Measurements from ENCODE around the gene MGLL. TPM values are rescaled to one million over a fixed set of nuclear protein-coding genes. Genes with fewer than 3 reads are reported as not detected.
A peak's percentile ranks its signal among the peaks of the same experiment; 100 is the strongest.

MGLL gene
- total RNA-seq, 1 donor from 2014 or later: 35.2 TPM

- DNase-seq (ENCODE audit: low spot score): no peak
Measured at GRCh38 chr3:127789990-127790881, 32.1 kb downstream of the MGLL start.

GRCh38 chr3:127789051-127789450 is 33.3 kb downstream of the MGLL start:
- DNase-seq (ENCODE audit: low spot score): no peak

DNA sequence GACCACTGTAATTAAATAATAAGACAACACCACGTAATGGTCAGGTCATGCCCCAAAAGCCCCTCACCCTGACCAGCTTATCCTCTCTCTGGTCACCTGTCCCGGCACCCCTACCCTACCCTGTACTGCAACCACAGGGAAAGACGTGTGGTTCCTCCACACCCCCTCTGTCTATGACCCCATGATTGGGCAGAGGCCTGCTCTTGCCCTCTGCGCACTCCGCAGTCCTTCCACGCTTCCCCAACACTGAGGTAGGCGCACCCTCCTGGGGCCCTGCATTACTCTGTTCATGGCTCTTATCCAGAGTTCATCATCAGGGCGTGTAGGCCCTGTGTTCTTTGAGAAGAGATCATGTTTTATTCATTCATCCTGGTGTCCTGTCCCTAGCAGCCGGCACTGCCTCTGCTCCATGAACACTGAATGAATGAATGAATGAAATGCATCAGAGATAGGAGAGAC is 33.8 kb downstream of the MGLL start:
- peak; percentile 40 for DNase-seq (ENCODE audit: low spot score)

DNA sequence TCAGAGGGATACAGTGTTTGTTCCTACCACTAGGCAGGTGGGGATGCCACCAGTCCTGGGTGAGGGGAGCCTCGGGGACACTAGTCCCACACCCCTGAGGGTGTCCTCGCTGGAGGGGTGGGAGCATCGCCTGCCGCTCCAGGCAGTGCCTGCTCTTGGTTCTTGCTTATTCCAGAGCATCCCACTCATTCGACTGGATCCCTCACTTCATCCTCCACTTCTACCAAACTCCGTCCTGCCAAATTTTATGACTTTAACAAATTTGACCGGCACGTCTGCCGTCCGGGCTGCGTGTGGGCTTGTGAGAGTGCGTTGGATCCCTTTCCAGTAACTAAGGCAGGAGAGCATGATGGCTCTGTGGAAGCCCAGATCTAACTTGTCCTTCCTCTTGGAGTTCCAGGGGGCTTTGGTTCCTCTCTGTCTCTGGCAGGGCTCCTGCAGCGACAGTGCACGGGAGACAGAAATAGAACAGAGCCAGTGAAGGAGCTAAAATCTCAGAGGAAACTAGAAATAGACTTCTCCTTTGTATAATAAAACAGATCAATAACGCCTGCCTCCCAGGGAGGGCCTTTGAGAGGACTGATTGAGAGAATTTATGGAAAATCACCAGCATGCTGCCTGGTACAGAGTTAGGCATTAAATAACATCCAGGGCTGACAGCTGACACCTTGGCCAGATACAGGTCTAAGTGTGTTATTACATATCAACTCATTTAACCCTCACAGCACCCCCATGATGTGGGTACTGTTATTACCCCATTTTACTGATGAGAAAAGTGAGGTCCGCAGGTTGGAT is 34.5 kb downstream of the MGLL start:
- peak; percentile 16 for DNase-seq (ENCODE audit: low spot score)

- DNase-seq (ENCODE audit: low spot score): peak; percentile 32
Measured at GRCh38 chr3:127787071-127787490, 35.2 kb downstream of the MGLL start.

DNA sequence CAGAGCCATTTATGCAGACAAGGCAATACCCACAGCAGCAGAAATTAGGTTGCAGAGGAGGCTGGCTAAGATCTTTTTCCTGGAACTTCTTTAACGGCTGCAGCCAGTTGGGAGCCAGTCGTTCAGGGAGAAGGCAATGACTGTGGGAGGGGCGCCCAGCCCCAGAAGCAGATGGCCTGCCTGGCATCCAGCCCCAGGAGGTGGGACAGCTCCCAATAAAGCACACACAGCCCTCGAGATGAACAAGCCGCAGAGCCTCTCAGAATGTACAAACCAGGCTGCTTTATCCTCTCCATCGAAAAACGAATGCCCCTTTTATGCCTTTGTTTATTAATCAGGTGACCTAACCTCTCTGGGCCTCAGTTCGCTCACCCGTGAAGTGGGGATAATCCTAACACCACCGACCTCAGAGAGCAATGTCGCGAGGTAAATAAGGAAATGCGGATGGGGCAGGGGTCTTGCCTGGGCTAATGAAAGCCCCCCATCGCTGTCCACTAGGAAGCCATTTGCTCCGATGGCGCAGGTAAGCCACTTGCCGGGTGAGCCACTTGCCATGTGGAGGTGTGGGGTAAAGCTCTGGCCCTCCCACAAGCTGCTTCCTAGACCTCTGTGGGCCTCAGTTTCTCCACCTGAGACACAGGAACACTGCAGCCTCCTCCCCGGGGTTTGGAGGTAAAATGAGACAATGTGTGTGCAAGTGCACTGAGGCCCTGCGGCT is 35.8 kb downstream of the MGLL start:
- peak; percentile 96 for DNase-seq (ENCODE audit: low spot score)

GRCh38 chr3:127785711-127786265 is 36.5 kb downstream of the MGLL start:
- DNase-seq (ENCODE audit: low spot score): no peak

DNA sequence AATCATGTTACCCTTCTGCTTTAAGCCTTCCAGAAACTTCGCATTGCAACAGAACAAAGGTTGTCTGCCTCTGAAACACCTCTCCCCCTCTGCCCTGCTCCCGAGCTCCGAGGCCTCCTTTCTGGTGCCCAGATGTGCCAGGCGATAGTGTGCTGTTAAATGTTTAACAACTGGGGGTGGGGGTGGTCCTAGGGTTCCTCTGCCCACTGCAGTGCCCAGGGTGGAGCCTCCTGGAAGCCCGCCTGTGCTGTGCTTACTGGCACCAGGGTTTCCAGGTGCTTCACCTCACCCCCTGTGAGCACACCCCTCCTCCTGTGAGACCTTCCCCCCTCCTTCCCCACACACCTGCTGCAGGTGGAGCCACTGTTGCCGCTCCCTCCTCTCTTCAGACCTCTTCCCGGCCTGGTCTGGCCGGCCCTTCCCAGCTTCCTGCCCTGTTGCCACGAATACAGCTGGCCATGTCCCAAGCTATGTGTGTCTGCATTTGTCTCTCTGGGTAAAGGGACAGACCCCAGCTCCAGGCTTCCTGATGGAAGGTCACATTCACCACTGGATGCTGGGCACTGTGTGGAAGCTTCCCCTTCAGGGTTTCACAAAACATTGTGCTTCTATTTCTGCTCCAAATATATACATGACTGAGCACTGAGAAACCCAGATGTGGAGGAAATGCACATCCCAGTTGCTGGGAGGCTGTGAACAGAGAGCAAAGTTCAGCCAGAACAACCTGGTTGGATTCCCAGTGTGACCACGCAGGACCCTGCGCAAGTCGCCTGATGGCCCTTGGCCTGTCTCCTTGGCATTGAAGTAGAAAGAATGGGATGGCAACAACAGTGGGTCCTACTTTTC is 37.2 kb downstream of the MGLL start:
- DNase-seq (ENCODE audit: low spot score): no peak

DNA sequence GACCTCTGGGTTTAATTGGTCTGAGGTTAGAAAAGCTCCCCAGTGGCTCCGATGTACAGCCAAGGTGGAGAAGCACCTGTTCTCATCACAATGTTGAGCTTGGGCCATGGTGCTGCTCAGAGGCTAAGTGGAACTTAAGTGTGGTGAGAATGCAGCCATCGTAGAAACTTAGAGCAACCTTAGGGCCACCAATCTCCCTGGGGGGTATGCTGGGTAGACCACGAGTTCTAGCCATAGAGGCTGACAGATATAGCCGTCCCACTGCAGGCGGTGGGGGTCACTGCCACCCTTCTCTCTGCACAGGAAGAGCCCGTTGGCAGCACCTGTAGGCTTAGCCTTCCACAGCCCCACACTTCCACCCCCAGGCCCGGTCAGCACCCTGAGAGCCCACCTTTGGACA is 38.0 kb downstream of the MGLL start:
- no peak for DNase-seq (ENCODE audit: low spot score)

- DNase-seq (ENCODE audit: low spot score): no peak
Measured at GRCh38 chr3:127783642-127784160, 38.6 kb downstream of the MGLL start.

- no peak for DNase-seq (ENCODE audit: low spot score)
Measured at GRCh38 chr3:127783166-127783565, 39.1 kb downstream of the MGLL start.

GRCh38 chr3:127781411-127782001 is 40.8 kb downstream of the MGLL start:
- DNase-seq (ENCODE audit: low spot score): peak; percentile 35

DNA sequence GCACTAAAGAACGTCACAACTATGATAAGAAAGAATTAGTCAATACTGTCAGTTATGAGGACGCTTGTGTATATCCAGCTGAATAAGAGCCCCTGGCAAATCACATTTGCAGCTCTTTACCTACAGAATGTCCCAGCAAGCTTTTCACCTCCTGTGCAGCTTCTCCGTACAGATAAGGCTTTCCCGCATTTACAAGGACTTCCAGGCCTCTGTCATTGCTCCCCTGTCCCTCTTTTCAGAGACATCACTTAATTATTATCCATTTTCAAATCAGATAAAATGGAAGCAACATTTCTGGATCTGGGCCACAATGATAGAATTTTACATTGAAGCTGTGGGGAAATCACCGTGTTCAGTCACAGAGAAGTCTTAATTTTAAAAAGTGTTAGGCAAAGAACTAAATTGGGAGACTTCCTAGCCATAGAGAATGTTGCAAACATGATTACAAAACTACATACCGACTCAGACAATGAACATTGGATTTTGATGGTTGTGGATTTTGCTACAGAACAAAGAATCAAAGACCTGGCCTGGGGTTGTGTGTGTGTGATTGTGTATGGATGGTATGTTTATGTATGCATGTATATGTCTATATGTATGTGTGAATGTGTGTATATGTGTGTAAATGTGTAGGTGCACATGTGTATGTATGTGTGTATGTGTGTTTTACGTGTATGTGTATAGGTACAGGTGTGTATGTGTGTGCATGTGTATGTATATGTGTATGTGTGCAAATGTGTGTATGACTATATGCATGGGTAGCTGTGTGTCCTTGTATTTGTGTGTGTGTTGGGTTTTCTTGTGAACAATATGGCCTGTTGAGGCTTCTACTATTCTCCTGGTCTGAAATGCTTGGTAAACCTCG is 41.5 kb downstream of the MGLL start:
- no peak for DNase-seq (ENCODE audit: low spot score)

GRCh38 chr3:127779747-127780146 is 42.6 kb downstream of the MGLL start:
- no peak for DNase-seq (ENCODE audit: low spot score)

DNA sequence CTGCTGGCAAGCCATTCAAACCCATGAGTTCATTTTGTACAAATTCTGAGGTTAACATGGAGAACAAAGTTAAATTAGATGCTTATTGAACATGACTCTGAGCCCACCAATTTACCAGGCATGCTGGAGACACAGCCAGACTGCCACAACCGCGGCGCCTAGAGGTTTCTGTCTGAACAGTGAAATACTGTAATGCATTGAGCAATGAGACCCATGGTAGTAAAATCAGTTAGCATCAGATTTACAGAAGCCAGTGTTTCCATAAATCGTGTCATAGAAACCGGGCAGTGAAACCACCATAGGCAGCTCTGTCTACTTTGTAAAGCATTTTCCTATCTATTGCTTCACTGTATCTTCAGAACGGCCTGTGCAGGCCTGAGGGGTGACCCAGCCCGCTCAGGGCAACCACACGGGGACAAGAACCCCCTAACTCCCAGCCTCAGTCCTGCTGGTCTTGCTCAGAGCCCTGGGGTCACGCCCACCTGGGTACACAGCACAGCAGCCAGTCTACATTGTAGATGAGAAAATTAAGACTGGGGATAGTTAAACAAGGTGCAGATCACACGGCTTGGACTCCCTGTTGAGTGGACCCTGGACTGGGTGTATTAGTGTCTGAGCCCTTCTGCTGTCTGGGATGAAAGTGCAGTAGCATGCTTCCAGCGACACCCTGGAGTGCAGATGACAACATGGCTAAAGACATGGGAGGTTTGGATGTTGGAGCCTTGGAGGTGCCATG is 44.2 kb downstream of the MGLL start:
- no peak for DNase-seq (ENCODE audit: low spot score)

GRCh38 chr3:127777332-127777731 is 45.0 kb downstream of the MGLL start:
- no peak for DNase-seq (ENCODE audit: low spot score)

- DNase-seq (ENCODE audit: low spot score): no peak
Measured at GRCh38 chr3:127776347-127776746, 46.0 kb downstream of the MGLL start.

- DNase-seq (ENCODE audit: low spot score): no peak
Measured at GRCh38 chr3:127775398-127776109, 46.8 kb downstream of the MGLL start.

Measured in umbilical cord (tissue), 2 donors.